ENCODE results near the gene GTF3C1. TPM values are rescaled to one million over a fixed set of nuclear protein-coding genes. Genes with fewer than 3 reads are reported as not detected.

GTF3C1 gene
- total RNA-seq, 1 experiment from 2014 or later, result 88.2 TPM

DNA sequence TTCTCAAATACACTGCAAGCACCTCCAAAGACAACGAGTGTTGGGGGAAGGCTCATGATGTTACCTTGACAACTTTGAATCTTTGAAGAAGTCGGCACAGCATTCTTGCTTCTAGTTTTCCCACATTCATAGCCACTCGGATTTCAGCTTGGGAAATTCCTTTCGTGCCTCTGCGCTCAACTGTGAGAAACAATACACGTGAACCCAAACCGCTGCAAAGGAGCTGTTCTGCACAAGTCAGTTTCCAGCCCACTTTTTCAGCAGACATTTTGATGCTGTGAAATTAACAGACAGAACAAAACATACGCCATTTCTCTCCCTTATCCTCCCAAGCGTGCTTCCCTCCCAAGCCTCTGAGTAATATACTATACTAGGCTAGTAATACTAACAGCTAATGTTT lies 41.2 kb downstream of the GTF3C1 start:
- peaks cover 81% of the 10 kb centered on the region for H3K36me3 ChIP-seq
- no peak for DNase-seq

DNA sequence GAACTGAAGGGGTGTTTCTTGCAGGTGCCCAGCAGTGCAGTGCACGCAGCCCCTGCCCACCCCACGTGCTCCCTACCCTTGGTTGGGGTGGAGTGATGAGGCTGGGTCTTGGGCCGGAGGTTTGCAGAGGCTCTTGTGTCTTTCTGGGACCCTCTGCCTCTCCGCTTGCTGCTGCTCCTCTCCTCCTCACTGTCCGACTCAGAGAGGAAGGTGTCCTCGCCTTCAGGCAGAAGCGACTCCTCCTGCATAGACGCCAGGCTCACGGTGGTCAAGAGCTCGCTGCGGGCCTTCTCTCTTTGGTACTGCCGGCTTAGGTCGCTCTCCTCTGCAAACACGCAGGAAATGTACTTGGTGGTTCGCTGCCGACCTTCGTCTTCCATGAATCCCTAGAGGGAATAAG lies 42.9 kb downstream of the GTF3C1 start:
- no peak for DNase-seq
- Histone ChIP-seq H3K36me3 (peaks cover 80% of the 10 kb centered on the region), H3K27me3 (no peaks in the 10 kb centered on the region), H3K9me3 (no peaks in the 10 kb centered on the region), H3K4me3 (no peak overlapping the region)

More for the DNA sequence above, 41.2 kb downstream of the GTF3C1 start:
- Histone ChIP-seq H3K9me3 (no peaks in the 10 kb centered on the region), H3K27me3 (no peaks in the 10 kb centered on the region), H3K4me3 (no peak overlapping the region)

DNA sequence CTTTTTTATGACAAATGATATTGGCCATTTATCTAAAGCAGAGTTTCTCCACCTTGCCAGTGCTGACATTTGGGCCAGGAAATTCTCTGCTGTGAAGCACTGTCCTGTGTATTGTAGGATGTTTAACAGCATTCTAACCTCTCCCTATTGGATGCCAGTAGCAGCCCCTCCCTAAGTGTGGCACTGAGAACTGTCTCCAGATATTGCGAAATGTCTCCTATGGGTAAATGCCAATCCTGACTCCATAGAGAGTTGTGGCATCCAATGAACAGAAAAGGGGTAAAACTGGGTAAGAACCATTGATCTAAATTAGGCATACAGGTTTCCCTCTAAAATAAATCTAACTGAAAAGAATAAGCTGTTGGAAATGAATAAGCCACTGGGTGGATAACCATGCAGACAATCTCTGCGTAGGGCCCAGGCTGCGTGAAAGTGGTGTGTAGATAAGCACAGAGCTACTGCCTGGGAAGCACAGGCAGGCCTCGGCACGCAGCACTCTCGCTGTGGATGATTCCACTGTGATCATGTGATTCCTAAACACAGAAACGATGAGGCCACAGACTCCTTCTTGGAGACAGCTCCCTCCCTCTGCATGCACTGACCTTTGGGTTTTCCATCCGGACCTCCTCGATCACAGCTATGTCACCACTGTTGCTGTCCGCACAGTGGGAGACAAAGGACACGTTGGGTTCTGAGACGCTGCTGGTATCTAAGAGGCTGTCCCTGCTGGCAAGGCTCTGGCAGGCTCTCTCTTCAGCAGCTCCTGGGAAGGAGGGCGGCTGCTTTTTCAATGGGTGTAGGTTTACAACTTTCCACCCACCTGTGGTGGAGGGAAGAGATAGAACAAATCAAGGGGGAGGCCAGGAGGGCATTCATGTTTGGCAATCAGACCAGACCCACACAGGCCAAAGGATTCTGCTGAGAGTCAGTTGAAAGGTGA lies 44.1 kb downstream of the GTF3C1 start:
- DNase-seq, result no peak
- H3K27me3 ChIP-seq, result no peaks in the 10 kb centered on the region
- H3K9me3 ChIP-seq, result no peaks in the 10 kb centered on the region
- H3K36me3 ChIP-seq, result peaks cover 79% of the 10 kb centered on the region
- H3K4me3 ChIP-seq, result no peak overlapping the region

DNA sequence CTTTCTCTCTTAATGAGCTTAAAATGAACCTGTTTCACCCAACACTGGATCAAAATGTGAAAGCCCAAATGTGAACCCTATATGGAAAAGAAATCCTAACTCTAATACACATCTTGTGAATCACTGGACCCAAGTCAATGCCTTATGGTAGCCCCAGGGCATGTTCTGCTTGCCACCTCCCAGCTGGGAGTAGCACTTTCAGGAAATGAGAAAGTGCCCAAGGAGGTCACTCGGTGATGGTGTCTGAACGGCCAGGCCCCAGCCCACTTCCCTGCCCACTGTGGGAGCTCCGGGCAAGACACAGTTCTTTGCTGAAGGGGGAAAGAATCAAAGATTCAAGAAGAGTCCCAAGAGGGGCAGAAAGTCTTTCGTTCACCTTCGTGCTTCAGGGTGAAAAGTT lies 46.1 kb downstream of the GTF3C1 start:
- Histone ChIP-seq H3K27me3 (no peaks in the 10 kb centered on the region), H3K9me3 (no peaks in the 10 kb centered on the region), H3K36me3 (peaks cover 79% of the 10 kb centered on the region), H3K4me3 (no peak overlapping the region)
- DNase-seq, result no peak

DNA sequence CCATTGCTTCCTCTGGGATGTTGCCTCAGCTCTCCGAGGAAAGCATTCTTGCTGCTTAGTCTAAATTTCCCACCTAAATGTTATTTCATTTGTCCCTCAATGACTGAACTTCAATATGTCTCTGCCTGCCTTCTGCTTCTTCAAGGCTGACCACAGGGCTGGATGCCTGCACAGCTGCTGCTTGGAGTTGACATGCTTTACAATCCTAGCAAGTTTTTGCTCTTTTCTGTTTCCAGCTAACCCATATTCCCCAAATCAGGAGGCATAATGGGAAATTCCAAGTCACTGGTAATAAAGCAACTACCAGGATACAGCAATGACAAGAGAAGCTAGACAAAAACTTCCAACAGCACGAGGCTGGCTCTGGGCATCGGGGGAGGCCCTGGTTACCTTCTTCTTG lies 48.9 kb downstream of the GTF3C1 start:
- Histone ChIP-seq H3K9me3 (no peaks in the 10 kb centered on the region), H3K4me3 (no peak overlapping the region), H3K27me3 (no peaks in the 10 kb centered on the region), H3K36me3 (peaks cover 94% of the 10 kb centered on the region)
- no peak for DNase-seq

DNA sequence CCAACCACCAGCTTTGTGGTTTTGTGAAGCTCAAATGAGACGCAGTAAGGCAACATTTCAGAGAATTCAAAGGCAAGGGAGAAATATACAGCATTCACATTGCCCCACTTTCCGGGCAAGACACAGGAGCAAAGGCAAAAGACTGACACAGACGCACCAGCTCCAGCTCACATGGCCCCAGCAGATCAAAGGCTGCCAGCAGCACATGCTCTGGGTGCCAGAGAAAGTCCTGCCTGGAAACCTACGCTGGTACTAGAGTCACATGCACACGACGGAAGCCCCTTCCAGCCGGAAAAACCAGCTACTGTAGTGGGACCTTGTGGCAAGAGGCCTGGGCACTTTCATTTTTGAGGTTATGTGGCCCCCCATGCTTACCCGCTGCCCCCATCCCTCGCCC lies 50.1 kb downstream of the GTF3C1 start:
- no peaks in the 10 kb centered on the region for H3K9me3 ChIP-seq
- no peaks in the 10 kb centered on the region for H3K27me3 ChIP-seq
- H3K4me3 ChIP-seq, result no peak overlapping the region
- no peak for DNase-seq
- peaks cover 94% of the 10 kb centered on the region for H3K36me3 ChIP-seq

DNA sequence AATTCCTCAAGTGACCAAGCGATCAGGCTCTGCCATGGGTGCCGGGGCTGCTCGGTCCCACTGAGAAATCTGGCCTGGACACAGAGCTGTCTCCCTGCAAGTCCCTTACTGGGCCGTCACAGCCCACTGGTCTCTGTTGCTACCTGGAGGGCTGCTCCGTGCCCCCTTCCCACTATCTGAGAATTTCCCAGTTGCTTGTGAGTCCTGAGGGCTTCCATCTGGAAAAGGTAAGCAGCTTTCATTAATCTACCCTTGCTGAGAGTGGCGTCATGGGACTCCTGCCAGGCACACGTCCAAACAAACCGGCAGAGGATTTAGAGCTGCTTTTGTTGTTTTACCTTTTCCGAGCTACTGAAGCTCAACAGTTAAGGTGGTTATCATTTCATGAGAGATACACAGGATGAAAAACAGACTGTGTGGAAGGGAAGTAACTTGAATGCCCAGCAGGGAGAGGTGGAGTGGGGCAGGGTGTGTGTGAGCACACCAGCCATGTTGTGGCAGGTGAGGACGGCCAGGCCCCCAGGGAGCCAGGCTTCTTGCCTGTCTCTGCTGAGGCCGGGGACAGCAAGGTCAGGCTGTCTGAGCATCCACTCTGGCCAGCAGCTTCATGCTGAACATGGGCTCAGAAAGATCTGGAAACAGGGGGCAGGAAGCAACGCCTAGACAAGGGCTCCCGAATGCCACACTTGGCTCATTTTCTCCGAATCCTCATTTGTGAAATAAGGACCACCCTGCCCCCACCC lies 50.6 kb downstream of the GTF3C1 start:
- H3K4me3 ChIP-seq, result no peak overlapping the region
- DNase-seq, result no peak
- no peaks in the 10 kb centered on the region for H3K9me3 ChIP-seq
- H3K36me3 ChIP-seq, result peaks cover 92% of the 10 kb centered on the region
- no peaks in the 10 kb centered on the region for H3K27me3 ChIP-seq

DNA sequence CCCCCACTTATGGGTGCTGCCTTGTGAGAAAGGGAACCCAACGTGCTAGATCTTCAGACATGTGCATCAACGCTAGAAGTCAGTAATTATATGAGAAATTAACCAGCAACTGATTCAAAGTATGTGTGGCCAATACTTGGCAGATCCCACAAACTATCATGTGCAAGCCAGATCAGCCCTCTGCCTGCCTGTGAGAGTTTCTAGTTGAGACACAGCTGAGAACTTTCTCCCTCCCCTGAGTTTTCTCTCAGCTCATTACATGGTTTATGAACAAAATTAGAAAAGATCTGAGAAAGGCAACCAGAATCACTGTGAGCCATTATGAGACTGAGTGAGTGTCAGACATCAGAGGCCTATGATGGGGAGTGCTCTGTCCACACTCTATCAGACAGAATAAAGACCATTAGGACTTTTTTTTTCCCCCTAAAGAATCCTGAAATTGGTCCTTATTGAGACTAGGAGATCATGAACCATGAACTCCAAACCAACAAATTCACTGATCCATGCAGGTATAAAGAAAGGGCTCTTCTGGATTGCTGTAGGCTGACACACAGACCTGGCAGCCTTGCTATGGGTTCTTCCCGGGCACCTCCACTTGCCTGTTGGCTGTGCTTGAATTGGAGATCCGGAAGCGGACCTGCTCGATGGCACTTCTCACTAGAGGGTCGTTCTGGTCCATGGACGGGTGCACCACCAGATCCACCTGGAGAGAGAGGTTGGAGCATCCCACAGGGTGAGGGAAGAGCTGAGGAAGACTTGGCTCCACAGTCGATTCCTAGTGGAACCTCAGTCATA lies 51.5 kb downstream of the GTF3C1 start:
- Histone ChIP-seq H3K27me3 (no peaks in the 10 kb centered on the region), H3K9me3 (no peaks in the 10 kb centered on the region), H3K4me3 (no peak overlapping the region), H3K36me3 (peaks cover 92% of the 10 kb centered on the region)
- no peak for DNase-seq

DNA sequence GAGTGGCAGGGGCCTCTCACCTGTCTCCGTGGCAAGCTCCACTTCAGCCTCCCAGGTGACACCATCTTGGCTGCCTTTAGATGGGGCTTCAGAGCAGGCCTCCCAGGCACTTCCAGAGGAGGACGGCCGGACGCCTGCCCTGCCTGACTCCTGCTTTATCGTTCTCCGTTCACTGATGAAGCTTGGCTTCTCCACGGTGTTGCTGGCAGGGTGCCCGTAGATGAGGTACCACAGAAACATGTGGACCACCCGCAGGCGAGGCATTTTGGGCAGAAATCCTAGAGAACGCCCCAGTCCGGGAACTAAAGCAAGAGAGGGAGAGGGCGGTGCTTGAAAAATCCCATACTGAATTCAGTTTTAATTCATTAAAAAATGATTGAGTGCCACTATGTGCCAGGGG lies 54.5 kb downstream of the GTF3C1 start:
- H3K36me3 ChIP-seq, result peaks cover 95% of the 10 kb centered on the region
- H3K4me3 ChIP-seq, result no peak overlapping the region
- peak; percentile 15 for DNase-seq
- H3K9me3 ChIP-seq, result no peaks in the 10 kb centered on the region
- H3K27me3 ChIP-seq, result no peaks in the 10 kb centered on the region

DNA sequence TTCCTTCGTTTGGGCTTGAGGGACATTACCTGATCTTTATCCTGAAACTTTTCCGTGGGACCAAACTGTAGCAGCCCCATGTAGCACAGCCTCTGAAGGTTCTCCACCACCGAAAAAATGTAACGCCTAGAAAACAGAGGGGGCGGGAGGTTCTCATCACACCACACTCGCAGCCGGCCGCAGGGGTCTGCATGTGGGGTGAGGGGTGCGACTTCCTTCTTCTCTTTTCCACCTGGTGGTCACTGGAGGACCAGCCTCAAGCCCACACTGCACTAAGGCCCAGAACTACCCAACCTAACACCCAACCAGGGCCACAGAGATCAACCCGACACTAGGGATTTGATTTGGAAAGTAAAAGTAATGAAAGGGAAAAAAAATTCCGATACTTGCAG lies 57.1 kb downstream of the GTF3C1 start:
- no peak for DNase-seq
- H3K36me3 ChIP-seq, result peaks cover 98% of the 10 kb centered on the region
- H3K4me3 ChIP-seq, result no peak overlapping the region
- H3K27me3 ChIP-seq, result no peaks in the 10 kb centered on the region
- H3K9me3 ChIP-seq, result no peaks in the 10 kb centered on the region

DNA sequence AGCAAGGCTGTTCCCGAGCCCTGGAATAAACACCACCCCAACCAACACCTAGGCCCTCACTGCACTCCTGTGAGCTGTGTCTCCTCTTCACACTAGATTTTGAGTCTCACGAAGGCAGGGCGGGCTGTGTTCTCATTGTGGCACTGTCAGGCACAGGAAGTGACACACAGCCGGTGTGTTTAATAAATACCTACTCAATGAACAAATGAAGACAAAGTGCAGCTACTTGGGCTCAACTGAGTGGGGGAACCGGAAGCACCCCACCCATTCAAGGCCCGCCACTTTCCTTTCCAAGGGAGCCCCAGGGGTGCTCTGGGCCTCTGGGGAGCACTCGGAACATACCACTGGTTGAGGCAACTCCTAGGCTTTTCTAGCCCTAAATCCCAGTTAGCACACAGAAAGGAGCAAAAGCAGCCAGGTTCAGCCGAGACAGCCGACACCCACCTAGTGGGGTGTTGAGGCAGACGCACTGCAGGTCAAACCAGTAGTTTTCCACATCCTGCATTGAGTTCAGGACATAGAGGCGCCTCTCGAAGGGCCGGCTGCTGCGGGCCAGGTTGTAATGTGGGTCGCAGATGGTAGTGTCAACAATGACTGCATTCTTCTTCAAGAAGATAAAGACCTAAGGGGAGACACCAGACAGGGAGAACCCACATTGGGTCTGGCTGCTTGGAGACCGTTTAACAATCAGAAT lies 57.7 kb downstream of the GTF3C1 start:
- Histone ChIP-seq H3K27me3 (no peaks in the 10 kb centered on the region), H3K36me3 (peaks cover 98% of the 10 kb centered on the region), H3K9me3 (no peaks in the 10 kb centered on the region), H3K4me3 (no peak overlapping the region)
- DNase-seq, result no peak

DNA sequence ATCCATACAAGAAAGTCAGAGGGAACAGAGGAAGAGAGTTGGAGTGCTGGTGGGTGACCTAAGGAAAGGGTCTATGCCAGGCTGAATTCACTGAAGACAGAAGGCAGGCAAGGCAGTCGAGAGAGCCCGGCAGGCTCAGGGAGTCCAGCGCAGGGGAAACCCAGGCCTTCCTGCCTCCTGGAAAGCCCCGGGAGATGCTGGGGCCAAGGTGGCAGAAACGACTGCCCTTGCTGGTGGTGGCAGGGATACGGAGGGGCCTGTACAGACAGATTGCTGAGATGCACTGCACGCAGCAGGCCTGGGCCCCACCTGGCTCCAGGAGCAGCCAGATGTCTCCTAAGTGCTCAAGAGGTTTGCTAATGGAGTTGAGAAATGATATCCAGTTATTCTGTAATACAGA lies 59.8 kb downstream of the GTF3C1 start:
- DNase-seq, result no peak
- no peaks in the 10 kb centered on the region for H3K27me3 ChIP-seq
- no peak overlapping the region for H3K4me3 ChIP-seq
- H3K9me3 ChIP-seq, result no peaks in the 10 kb centered on the region
- H3K36me3 ChIP-seq, result peaks cover 97% of the 10 kb centered on the region

DNA sequence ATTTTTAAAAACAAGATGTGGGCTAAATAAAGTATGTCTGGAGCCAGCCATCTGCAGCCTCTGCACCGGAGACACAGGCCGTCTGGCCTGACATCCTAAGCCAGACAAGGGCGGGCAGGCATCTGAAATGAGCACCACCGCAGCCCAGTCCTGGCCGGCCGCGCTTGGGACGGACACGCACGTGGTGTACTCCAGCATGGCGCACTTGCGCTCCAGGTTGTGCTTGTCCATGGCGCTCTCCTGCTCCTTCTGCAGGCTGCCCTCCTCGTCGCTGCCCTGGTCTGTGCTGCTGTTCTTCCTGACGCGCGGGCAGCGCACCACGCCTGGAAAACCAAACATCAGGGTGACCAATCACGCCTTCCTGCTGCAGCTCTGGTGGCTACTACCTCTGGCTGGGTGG lies 60.3 kb downstream of the GTF3C1 start:
- Histone ChIP-seq H3K27me3 (no peaks in the 10 kb centered on the region), H3K36me3 (peaks cover 96% of the 10 kb centered on the region), H3K9me3 (no peaks in the 10 kb centered on the region), H3K4me3 (no peak overlapping the region)
- no peak for DNase-seq

DNA sequence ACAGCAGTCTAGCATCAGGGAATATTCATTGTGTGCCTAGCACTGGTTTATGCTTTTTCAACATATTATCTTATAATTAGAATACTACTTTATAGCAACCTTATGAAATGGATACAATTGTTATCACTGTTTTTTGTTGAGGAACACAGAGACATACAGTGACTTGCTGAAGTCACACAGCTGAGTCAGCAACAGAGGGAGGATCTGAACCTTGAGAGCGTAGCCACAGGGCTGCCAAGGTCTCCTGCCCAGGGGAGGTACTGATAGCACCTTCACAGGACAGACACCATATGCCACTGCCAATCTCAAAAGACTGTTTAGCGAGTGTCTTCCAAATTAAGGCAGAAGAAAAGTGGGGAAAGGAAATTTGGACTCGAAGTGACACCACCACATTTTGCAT lies 63.0 kb downstream of the GTF3C1 start:
- H3K36me3 ChIP-seq, result peaks cover 98% of the 10 kb centered on the region
- no peak overlapping the region for H3K4me3 ChIP-seq
- DNase-seq, result no peak
- no peaks in the 10 kb centered on the region for H3K27me3 ChIP-seq
- no peaks in the 10 kb centered on the region for H3K9me3 ChIP-seq

DNA sequence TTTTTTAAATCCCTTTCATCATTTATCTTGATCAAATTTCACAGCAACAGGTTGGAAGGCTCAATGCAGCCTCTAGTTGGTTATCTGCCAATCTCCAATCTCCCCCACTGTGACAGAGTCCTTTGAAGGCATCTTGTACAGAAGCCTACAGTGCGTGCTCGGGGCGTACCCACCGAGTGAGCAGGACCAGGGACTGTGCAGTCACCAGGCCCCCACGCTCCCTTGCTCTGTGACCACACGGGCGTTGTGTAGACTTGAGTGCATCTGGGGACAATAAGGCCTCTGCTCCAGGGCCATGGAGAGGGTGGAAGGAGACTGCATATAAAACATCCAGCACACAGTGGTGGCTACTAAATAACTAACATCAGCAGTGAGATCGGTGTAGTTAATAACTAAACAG lies 63.4 kb downstream of the GTF3C1 start:
- no peaks in the 10 kb centered on the region for H3K9me3 ChIP-seq
- H3K36me3 ChIP-seq, result peaks cover 98% of the 10 kb centered on the region
- no peak for DNase-seq
- H3K27me3 ChIP-seq, result no peaks in the 10 kb centered on the region
- H3K4me3 ChIP-seq, result no peak overlapping the region

DNA sequence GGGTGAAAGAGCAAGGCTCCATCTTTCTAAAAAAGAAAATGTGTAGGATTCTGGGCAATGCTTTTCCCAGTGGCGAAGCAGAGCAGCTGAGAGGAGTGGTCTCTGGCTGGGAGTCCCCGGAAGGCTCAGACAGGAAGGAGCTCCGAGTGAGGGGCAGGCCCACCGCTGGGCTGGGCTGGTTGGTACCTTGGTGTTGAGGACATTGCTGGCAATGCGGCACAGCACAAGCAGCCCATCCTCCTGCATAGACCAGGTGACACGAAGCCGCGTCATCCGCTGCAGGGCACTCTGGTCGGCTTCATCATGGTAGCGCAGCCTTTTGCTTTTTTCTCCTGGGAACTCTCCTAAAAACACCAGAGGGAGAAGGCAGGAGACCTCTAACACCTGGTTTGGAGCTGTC lies 63.9 kb downstream of the GTF3C1 start:
- Histone ChIP-seq H3K9me3 (no peaks in the 10 kb centered on the region), H3K27me3 (no peaks in the 10 kb centered on the region), H3K36me3 (peaks cover 97% of the 10 kb centered on the region), H3K4me3 (no peak overlapping the region)
- no peak for DNase-seq
